Measurements from ENCODE around the gene PRDM10.
"Not testable (repeated sequence)": the region's sequence is repeated elsewhere in the genome, so short reads cannot be mapped to it uniquely, and the experiment has no call there.

The PRDM10 gene

GRCh38 chr11:130002352-130002845, at the start of gene PRDM10:
TSS of gene PRDM10 (minus strand) at chr11:130002835. CDS start at chr11:129960964, 41,871 bp downstream.
- DNase-seq: peak; percentile 85

- DNase-seq: no peak
These were observed 48.4 kb upstream of the PRDM10 start for GRCh38 chr11:130051082-130051481.

- no peak for DNase-seq
These were observed 47.6 kb upstream of the PRDM10 start for GRCh38 chr11:130050257-130050656.

GRCh38 chr11:130049328-130049771, 46.7 kb upstream of the PRDM10 start:
- DNase-seq: no peak

GRCh38 chr11:130047141-130047540, 44.5 kb upstream of the PRDM10 start:
- no peak for DNase-seq

- DNase-seq: no peak
These were observed 40.9 kb upstream of the PRDM10 start for GRCh38 chr11:130043575-130043974.

GRCh38 chr11:130042093-130042591, 39.5 kb upstream of the PRDM10 start:
- DNase-seq: peak; percentile 72

GRCh38 chr11:130040281-130040940, 37.8 kb upstream of the PRDM10 start:
- DNase-seq: no peak

GRCh38 chr11:130037881-130038585, 35.4 kb upstream of the PRDM10 start:
- no peak for DNase-seq

- no peak for DNase-seq
These were observed 34.4 kb upstream of the PRDM10 start for GRCh38 chr11:130037058-130037457.

GRCh38 chr11:130034236-130034635, 31.6 kb upstream of the PRDM10 start:
- DNase-seq: no peak

- DNase-seq: no peak
These were observed 30.3 kb upstream of the PRDM10 start for GRCh38 chr11:130032931-130033330.

GRCh38 chr11:130031945-130032344, 29.3 kb upstream of the PRDM10 start:
- no peak for DNase-seq

GRCh38 chr11:130031056-130031455, 28.4 kb upstream of the PRDM10 start:
- no peak for DNase-seq

- no peak for DNase-seq
These were observed 26.5 kb upstream of the PRDM10 start for GRCh38 chr11:130029137-130029536.

- DNase-seq: no peak
These were observed 22.7 kb upstream of the PRDM10 start for GRCh38 chr11:130025371-130025770.

- no peak for DNase-seq
These were observed 21.7 kb upstream of the PRDM10 start for GRCh38 chr11:130024361-130024760.

- no peak for DNase-seq
These were observed 20.6 kb upstream of the PRDM10 start for GRCh38 chr11:130023204-130023603.

GRCh38 chr11:130022799-130023198, 20.2 kb upstream of the PRDM10 start:
- no peak for DNase-seq

GRCh38 chr11:130021606-130022005, 19.0 kb upstream of the PRDM10 start:
- not testable (repeated sequence) for DNase-seq

- no peak for DNase-seq
These were observed 17.7 kb upstream of the PRDM10 start for GRCh38 chr11:130020323-130020722.

- DNase-seq: not testable (repeated sequence)
These were observed 13.2 kb upstream of the PRDM10 start for GRCh38 chr11:130015846-130016245.

GRCh38 chr11:130008326-130008725, 5.7 kb upstream of the PRDM10 start:
- DNase-seq: no peak

GRCh38 chr11:130006929-130007328, 4.3 kb upstream of the PRDM10 start:
- no peak for DNase-seq
